Activated naive CD4-positive, alpha-beta T cell treated with anti-CD3 and anti-CD28 coated beads for 36 hours (primary cell): ENCODE results near the gene ERC2. TPM values are rescaled to one million over a fixed set of nuclear protein-coding genes. Genes with fewer than 3 reads are reported as not detected.

Experiments used
- CTCF ChIA-PET: fragments of 350-600 bp; sonication (Branson Sonifier 250); formaldehyde crosslinking; loops from one replicate; lab custom pipeline; 2021; ENCODE audit warnings: antibody characterized with exemption; lab: Charles Lee
- DNase-seq: peaks from one replicate; pipeline ENCODE4 v3.0.0-alpha.2; 2020
- H3K27ac Mint-ChIP-seq: one replicate; pipeline ENCODE4 v1.8.0; 2021; ENCODE audit warnings: mild to moderate bottlenecking, mixed read lengths
- H3K27me3 Mint-ChIP-seq: one replicate; pipeline ENCODE4 v1.8.0; 2021; ENCODE audit warnings: low read depth, mixed read lengths
- H3K36me3 Mint-ChIP-seq: one replicate; pipeline ENCODE4 v1.8.0; 2021; ENCODE audit warnings: low read depth, mixed read lengths
- H3K4me1 Mint-ChIP-seq: one replicate; pipeline ENCODE4 v1.8.0; 2021; ENCODE audit warnings: low read depth, mixed read lengths
- H3K4me3 Mint-ChIP-seq: one replicate; pipeline ENCODE4 v1.8.0; 2021; ENCODE audit warnings: mild to moderate bottlenecking, moderate library complexity, mixed read lengths
- H3K9me3 Mint-ChIP-seq: one replicate; pipeline ENCODE4 v1.8.0; 2021; ENCODE audit warnings: mixed read lengths
- intact Hi-C: fragments of 100-400 bp; cut with micrococcal nuclease; formaldehyde crosslinking; loops from one replicate; pipeline ENCODE4 v1.15.1; 2023
- total RNA-seq, 2 experiments: library from RNA; stranded (reverse); gene quantifications; one replicate each; pipeline ENCODE4 v1.2.3, GENCODE V29; 2021

ERC2 gene
- total RNA-seq, 2 experiments from 2014 or later: 0.12 TPM; not detected in 1

DNA sequence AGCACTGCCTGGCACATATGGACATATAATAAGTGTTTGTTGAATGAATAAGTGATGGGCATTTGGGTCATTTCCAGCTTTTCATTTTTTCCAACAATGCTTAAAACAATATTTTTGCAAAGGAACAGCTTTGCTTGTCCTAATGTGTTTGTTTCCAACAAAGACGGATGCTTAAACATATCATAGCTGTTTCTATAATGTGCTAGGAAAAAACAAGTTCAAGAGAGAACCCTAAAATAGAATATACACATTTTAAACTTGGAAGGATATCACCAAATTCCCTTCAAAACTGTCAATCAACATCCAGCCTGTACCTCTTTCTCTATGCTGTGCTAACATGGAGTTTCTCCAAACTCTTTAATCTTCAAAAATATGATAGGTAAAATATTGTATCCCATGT is 756.6 kb downstream of the ERC2 start:
- no peak overlapping the region for H3K4me3 Mint-ChIP-seq
- CTCF ChIA-PET: interaction anchor here (0.7 kb wide), 1 partner anchor 75 kb away, joined by 3 read pairs; no protein-coding TSS in a partner anchor

DNA sequence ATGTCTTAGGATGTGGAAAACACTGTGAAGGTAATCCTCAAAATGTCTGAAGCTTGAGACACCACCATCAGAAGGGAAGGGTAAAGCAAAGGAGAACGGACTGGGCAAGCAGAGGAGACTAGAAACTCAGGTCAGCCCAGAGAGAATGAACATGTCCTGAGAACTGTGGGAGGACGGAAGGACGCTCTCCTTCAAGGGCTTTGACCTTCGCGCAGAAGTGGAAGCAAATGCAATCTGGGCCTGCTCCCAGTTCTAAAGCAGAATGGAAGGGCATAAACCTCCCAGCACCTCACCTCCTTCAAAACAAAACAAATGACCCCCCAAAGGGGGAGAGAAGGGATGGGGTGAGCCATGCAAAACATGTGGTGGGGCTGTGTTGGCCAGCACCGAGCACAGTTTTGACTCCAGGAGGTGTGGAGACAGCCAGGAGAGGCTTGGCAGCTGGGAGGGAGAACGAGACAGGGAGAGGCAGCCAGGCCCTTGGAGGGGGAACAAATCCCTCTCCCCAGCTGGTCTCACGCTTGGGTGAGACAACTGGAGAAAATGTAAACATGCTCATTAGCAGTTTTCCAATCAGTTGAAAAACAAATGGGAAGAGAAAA is 758.8 kb downstream of the ERC2 start:
- H3K4me1 Mint-ChIP-seq: no peaks in the 10 kb centered on the region
- no peak for DNase-seq
- no peak overlapping the region for H3K4me3 Mint-ChIP-seq
- H3K27ac Mint-ChIP-seq: no peak overlapping the region
- intact Hi-C loops: no loop called here
- H3K9me3 Mint-ChIP-seq: no peaks in the 10 kb centered on the region
- peaks cover 2% of the 10 kb centered on the region for H3K27me3 Mint-ChIP-seq
- CTCF ChIA-PET: no interaction called here
- no peaks in the 10 kb centered on the region for H3K36me3 Mint-ChIP-seq

More for the DNA sequence above, 756.6 kb downstream of the ERC2 start:
- intact Hi-C loops: no loop called here
- H3K36me3 Mint-ChIP-seq: no peaks in the 10 kb centered on the region
- DNase-seq: no peak
- H3K4me1 Mint-ChIP-seq: no peaks in the 10 kb centered on the region
- peaks cover 2% of the 10 kb centered on the region for H3K27me3 Mint-ChIP-seq
- H3K9me3 Mint-ChIP-seq: no peaks in the 10 kb centered on the region
- H3K27ac Mint-ChIP-seq: no peak overlapping the region

GRCh38 chr3:55708921-55709320 is 759.3 kb downstream of the ERC2 start:
- H3K4me1 Mint-ChIP-seq: no peaks in the 10 kb centered on the region
- peaks cover 2% of the 10 kb centered on the region for H3K27me3 Mint-ChIP-seq
- CTCF ChIA-PET: no interaction called here
- H3K27ac Mint-ChIP-seq: no peak overlapping the region
- H3K36me3 Mint-ChIP-seq: no peaks in the 10 kb centered on the region
- intact Hi-C loops: no loop called here
- no peak for DNase-seq
- H3K9me3 Mint-ChIP-seq: no peaks in the 10 kb centered on the region
- H3K4me3 Mint-ChIP-seq: no peak overlapping the region

DNA sequence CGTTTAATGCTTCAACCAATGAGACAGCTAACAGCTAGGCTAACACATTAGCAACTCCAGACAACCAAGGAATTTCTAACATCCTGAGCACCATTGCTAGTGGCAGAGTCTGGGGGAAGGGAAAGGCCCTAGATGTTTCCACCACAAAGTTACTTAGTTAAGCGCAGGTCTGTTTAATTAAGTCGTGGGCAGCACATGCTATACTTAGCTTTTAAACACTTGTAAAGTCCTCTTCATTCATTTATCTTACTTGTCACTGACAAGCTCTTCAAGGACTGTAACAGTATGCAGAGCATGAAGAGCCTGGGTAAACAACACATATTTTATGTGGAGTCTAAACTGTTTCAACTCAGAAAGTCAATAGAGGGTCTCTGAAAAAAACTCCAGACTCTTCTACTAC is 760.0 kb downstream of the ERC2 start:
- Mint-ChIP-seq H3K4me3 (no peak overlapping the region), H3K4me1 (no peaks in the 10 kb centered on the region), H3K36me3 (no peaks in the 10 kb centered on the region), H3K9me3 (no peaks in the 10 kb centered on the region), H3K27ac (no peak overlapping the region), H3K27me3 (peaks cover 2% of the 10 kb centered on the region)
- CTCF ChIA-PET: no interaction called here
- DNase-seq: no peak
- intact Hi-C loops: no loop called here

DNA sequence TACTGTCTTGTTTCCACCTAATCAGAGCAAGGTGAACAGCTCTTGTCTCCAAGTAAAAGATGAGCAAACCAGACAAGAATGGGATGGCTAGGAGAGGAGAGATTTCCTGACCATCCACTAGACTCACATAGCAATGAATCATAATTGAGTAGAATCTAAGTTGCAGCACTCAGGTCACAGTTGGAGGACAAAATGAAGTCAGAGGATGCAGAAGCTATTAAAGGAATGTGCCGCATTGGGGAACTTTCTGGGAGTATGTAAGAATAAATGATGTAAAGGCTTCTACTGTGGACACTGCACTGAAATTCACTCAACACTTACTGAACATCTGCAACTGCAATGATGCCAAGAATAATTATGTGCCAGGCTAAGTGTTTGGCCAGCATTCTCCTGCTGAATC is 763.7 kb downstream of the ERC2 start:
- Mint-ChIP-seq H3K9me3 (no peaks in the 10 kb centered on the region), H3K27ac (no peak overlapping the region), H3K4me3 (no peak overlapping the region), H3K27me3 (peaks cover 2% of the 10 kb centered on the region), H3K4me1 (no peaks in the 10 kb centered on the region), H3K36me3 (no peaks in the 10 kb centered on the region)
- intact Hi-C loops: no loop called here
- CTCF ChIA-PET: no interaction called here
- no peak for DNase-seq

DNA sequence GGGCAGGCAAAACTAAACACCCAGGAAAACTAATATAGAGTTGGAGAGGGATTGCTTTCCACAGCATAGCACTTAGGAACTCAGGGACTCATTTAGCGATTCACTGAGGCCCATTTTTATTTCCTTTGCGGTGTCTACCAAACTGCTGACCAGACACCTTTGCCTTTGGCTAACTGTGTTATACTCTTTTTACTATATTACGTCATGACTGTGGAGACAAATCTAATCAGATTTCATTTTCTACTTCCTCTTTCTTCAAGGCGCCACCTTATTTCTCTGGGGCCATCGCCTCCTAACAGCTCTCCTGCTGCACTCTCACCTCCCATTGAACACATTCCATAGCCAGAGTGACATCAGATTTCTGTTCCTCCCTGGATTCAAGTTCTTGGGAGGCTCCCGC is 765.4 kb downstream of the ERC2 start:
- no peak overlapping the region for H3K27ac Mint-ChIP-seq
- H3K36me3 Mint-ChIP-seq: no peaks in the 10 kb centered on the region
- intact Hi-C loops: no loop called here
- H3K27me3 Mint-ChIP-seq: peaks cover 2% of the 10 kb centered on the region
- peaks cover 1% of the 10 kb centered on the region for H3K9me3 Mint-ChIP-seq
- CTCF ChIA-PET: no interaction called here
- DNase-seq: no peak
- no peaks in the 10 kb centered on the region for H3K4me1 Mint-ChIP-seq
- no peak overlapping the region for H3K4me3 Mint-ChIP-seq

GRCh38 chr3:55701997-55702396 is 766.3 kb downstream of the ERC2 start:
- intact Hi-C loops: no loop called here
- Mint-ChIP-seq H3K27me3 (peaks cover 2% of the 10 kb centered on the region), H3K9me3 (peaks cover 1% of the 10 kb centered on the region), H3K36me3 (no peaks in the 10 kb centered on the region), H3K4me1 (no peaks in the 10 kb centered on the region), H3K27ac (no peak overlapping the region), H3K4me3 (no peak overlapping the region)
- CTCF ChIA-PET: no interaction called here
- DNase-seq: no peak

DNA sequence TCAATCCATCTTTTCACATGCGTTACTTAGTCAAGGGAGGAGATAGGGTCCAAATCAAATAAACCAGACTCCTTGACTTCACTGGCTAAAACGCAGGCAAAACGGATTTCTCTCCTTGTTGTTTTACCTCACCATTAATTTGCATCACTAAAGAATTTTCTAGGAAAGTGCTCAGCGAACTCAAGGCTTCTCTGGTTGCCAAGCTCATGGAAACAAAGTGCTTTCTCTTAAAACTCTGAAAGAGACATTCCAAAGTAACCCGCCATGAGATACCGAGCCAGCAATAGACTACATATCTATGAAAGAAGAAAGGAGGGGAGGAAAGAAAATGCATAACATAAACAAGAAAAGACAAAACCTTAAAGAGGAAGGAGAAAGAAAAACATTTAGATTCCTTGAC is 769.4 kb downstream of the ERC2 start:
- peaks cover 1% of the 10 kb centered on the region for H3K9me3 Mint-ChIP-seq
- no peak overlapping the region for H3K27ac Mint-ChIP-seq
- intact Hi-C loops: no loop called here
- DNase-seq: no peak
- H3K4me3 Mint-ChIP-seq: no peak overlapping the region
- CTCF ChIA-PET: no interaction called here
- H3K36me3 Mint-ChIP-seq: no peaks in the 10 kb centered on the region
- no peaks in the 10 kb centered on the region for H3K4me1 Mint-ChIP-seq
- H3K27me3 Mint-ChIP-seq: no peaks in the 10 kb centered on the region

DNA sequence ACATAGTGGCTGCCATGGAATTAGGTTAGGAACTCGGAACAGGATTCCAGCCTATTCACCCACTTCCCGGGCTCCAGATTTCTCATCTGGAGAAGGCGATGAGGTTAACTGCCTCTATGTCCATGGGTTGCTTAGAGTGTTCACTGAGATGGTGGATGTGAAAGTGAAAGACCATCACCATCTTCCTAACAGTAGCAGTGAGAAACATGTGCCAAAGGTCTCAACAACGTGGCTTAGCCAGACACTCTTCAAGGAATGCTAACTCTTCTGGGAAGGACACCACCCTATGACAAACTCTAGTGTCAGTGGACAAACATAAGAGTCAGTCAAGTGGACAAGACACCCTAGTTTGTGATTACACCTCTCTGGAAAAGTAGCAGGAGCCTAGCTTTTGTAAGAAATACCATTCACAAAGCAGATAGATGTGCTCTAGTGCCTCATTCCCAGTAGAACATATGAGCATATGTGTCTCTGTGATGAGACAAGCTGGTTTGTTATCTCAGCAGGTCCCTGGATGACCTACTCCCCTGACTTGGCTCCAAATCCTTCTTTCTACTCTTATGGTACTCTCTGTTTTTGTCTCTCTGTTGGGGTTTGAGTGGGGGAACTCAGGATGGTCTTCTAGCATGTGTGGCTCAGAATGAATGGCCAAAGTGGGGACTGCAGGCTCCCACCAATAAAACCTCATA is 770.9 kb downstream of the ERC2 start:
- no peak for DNase-seq
- Mint-ChIP-seq H3K36me3 (no peaks in the 10 kb centered on the region), H3K4me3 (no peak overlapping the region), H3K9me3 (peaks cover 1% of the 10 kb centered on the region), H3K4me1 (no peaks in the 10 kb centered on the region), H3K27ac (no peak overlapping the region), H3K27me3 (peaks cover 2% of the 10 kb centered on the region)
- CTCF ChIA-PET: no interaction called here
- intact Hi-C loops: no loop called here

DNA sequence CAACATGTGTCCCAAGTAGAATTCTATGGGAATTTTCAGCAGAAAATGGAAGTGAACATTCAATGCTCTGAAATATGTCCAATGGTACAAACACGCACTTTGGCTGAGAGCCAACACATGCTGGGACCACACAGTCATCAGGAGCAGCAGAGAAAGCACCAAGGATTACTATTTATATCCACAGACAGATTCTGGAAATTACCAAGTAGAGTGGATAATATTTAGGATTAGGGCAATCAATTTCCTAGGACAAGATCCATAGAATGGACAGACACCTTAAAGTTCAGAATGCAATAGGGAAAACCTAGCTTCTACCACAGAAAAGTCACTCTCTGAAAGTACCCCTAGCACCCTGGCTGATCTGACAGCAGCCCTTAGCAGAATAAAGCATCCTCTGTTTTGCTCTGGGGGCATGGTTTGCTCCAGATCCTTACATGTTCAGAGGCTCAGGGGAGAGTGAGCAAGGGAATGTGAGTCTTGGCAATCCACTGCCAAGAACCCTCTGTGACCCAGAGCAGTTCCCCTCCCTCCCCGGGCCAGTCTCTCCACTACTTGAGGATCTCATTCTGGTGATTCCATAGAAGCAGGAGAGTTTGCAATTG is 775.2 kb downstream of the ERC2 start:
- intact Hi-C loops: no loop called here
- no peak overlapping the region for H3K27ac Mint-ChIP-seq
- CTCF ChIA-PET: no interaction called here
- no peaks in the 10 kb centered on the region for H3K36me3 Mint-ChIP-seq
- no peaks in the 10 kb centered on the region for H3K4me1 Mint-ChIP-seq
- H3K9me3 Mint-ChIP-seq: no peaks in the 10 kb centered on the region
- no peak overlapping the region for H3K4me3 Mint-ChIP-seq
- H3K27me3 Mint-ChIP-seq: peaks cover 2% of the 10 kb centered on the region
- no peak for DNase-seq

- peaks cover 2% of the 10 kb centered on the region for H3K27me3 Mint-ChIP-seq
- H3K9me3 Mint-ChIP-seq: no peaks in the 10 kb centered on the region
- intact Hi-C loops: no loop called here
- no peaks in the 10 kb centered on the region for H3K4me1 Mint-ChIP-seq
- no peak for DNase-seq
- no peak overlapping the region for H3K27ac Mint-ChIP-seq
- CTCF ChIA-PET: no interaction called here
- no peak overlapping the region for H3K4me3 Mint-ChIP-seq
- H3K36me3 Mint-ChIP-seq: no peaks in the 10 kb centered on the region
Observed at GRCh38 chr3:55692295-55692956, 775.8 kb downstream of the ERC2 start.

GRCh38 chr3:55691141-55691540 is 777.1 kb downstream of the ERC2 start:
- CTCF ChIA-PET: no interaction called here
- Mint-ChIP-seq H3K9me3 (no peaks in the 10 kb centered on the region), H3K4me3 (no peak overlapping the region), H3K36me3 (no peaks in the 10 kb centered on the region), H3K27me3 (peaks cover 2% of the 10 kb centered on the region), H3K27ac (no peak overlapping the region), H3K4me1 (no peaks in the 10 kb centered on the region)
- intact Hi-C loops: no loop called here
- no peak for DNase-seq
